Measurements from ENCODE around the gene OPN3. TPM values are rescaled to one million over a fixed set of nuclear protein-coding genes. Genes with fewer than 3 reads are reported as not detected.

Gene OPN3
- total RNA-seq, 1 experiment from 2014 or later = 10.0 TPM

DNA sequence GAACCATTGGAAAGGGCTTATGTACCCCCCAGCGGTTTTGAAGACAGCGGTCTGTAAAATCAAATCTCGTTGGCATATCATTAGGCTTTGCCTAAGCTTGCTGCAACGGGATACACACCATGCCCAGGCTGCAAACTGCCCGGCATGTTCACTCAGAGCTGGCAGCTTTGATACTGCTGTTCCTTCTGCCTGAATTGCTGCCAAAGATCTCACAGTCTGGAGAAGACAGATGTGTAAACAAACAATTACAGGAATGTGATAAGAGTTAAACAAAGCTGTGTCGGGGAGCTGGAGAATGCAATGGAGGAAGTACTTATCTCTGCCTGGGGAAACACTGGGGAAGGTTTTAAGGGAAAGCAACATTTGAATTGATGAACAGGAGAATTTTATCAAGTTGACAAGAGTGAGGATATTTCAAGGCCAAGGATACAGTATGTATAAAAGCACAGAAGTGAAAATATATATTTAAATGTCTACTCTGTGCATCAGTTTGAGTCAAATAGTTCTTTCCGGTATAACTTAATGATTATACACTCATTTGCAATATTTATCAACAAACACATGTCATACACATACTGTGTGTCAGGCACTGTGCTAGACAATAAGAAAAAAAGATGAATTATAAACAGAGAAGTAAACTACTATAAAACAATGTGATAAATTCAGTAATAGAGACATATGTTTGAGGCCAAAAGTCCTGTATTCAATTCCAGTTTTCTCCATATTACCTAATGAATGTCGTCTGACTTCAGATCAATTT, 29.9 kb downstream of the OPN3 start:
- no peak overlapping the region for H3K14ac ChIP-seq (ENCODE audit: insufficient read depth, low read length)
- H3K27me3 ChIP-seq (ENCODE audit: insufficient read depth, low read length) = no peaks in the 10 kb centered on the region
- Mint-ChIP-seq H3K4me1 (0 out of 4 replicates have a peak, but pooled peaks cover 0 to 2% of the 10 kb centered on the region in 2 experiments), H3K27me3 (ENCODE audit: low read depth) (no peaks in the 10 kb centered on the region), H3K9me3 (no peaks in the 10 kb centered on the region; a peak in 1 of 5 replicates), H3K27ac (no peak overlapping the region), H3K36me3 (ENCODE audit: insufficient read depth in 1 of 3, low read depth in 3 of 3) (no peaks in the 10 kb centered on the region; a peak in 1 of 7 replicates), H3K4me3 (no peak overlapping the region)
- DNase-seq = no peak
- WGBS (ENCODE audit: extremely low coverage, insufficient read length, low lambda C conversion rate) = no CpG with 5 or more reads among the region's 8 CpGs
- H3K23ac ChIP-seq (ENCODE audit: insufficient read length, low read depth, low read length) = no peak overlapping the region
- no peak overlapping the region for H2AFZ ChIP-seq (ENCODE audit: low read length)
- no peak overlapping the region for H2BK120ac ChIP-seq (ENCODE audit: low read depth, low read length, poor library complexity, severe bottlenecking)
- H3K56ac ChIP-seq (ENCODE audit: insufficient read length, low read depth, low read length) = no peak overlapping the region
- H3K4ac ChIP-seq (ENCODE audit: low read depth, low read length) = no peak overlapping the region
- H3K4me2 ChIP-seq (ENCODE audit: insufficient read depth, insufficient read length, low read length) = no peak overlapping the region
- H2BK20ac ChIP-seq (ENCODE audit: low read depth, low read length, poor library complexity, severe bottlenecking) = no peak overlapping the region
- H3K79me2 ChIP-seq (ENCODE audit: insufficient read depth, low read length) = no peaks in the 10 kb centered on the region
- no peak overlapping the region for H2BK12ac ChIP-seq (ENCODE audit: insufficient read length, low read depth, low read length)
- TF ChIP-seq, protein P1, sequence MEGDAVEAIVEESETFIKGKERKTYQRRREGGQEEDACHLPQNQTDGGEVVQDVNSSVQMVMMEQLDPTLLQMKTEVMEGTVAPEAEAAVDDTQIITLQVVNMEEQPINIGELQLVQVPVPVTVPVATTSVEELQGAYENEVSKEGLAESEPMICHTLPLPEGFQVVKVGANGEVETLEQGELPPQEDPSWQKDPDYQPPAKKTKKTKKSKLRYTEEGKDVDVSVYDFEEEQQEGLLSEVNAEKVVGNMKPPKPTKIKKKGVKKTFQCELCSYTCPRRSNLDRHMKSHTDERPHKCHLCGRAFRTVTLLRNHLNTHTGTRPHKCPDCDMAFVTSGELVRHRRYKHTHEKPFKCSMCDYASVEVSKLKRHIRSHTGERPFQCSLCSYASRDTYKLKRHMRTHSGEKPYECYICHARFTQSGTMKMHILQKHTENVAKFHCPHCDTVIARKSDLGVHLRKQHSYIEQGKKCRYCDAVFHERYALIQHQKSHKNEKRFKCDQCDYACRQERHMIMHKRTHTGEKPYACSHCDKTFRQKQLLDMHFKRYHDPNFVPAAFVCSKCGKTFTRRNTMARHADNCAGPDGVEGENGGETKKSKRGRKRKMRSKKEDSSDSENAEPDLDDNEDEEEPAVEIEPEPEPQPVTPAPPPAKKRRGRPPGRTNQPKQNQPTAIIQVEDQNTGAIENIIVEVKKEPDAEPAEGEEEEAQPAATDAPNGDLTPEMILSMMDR (conservative IDR thresholded peaks at IDR 0.05) = no peak
- H3K9ac ChIP-seq (ENCODE audit: extremely low read depth, insufficient read length, low read length) = no peak overlapping the region
- no peak overlapping the region for H4K5ac ChIP-seq (ENCODE audit: insufficient read length, low read depth, low read length)
- H3K4me1 ChIP-seq (ENCODE audit: insufficient read depth, low read length) = no peaks in the 10 kb centered on the region
- no peaks in the 10 kb centered on the region for H3K9me3 ChIP-seq (ENCODE audit: control insufficient read depth, low read depth, low read length)
- H3K23me2 ChIP-seq (ENCODE audit: insufficient read length, low read depth, low read length, poor library complexity, severe bottlenecking) = no peaks in the 10 kb centered on the region
- H3T11ph ChIP-seq (ENCODE audit: low read length) = no peak overlapping the region
- no peaks in the 10 kb centered on the region for H3K79me1 ChIP-seq (ENCODE audit: insufficient read depth, low read depth, low read length, poor library complexity, severe bottlenecking)
- no peaks in the 10 kb centered on the region for H4K20me1 ChIP-seq (ENCODE audit: control insufficient read depth, insufficient read depth, insufficient read length)
- no peak overlapping the region for H3K18ac ChIP-seq (ENCODE audit: insufficient read length, low read depth, low read length)
- H2BK15ac ChIP-seq (ENCODE audit: low read depth, low read length) = no peak overlapping the region
- no peak overlapping the region for H2AK5ac ChIP-seq (ENCODE audit: insufficient read length, low read length)
- no peak overlapping the region for H4K8ac ChIP-seq (replicated peaks; ENCODE audit: insufficient read length, low read depth, low read length)
- no peak overlapping the region for H4K91ac ChIP-seq (ENCODE audit: insufficient read length, low read depth, low read length)
- no peak overlapping the region for H2BK5ac ChIP-seq (ENCODE audit: insufficient read length, low read length)
- no peak overlapping the region for H3K27ac ChIP-seq (ENCODE audit: insufficient read length, low read depth, low read length)

Measured in H9 (cell line).